Gastrocnemius medialis (tissue), 4 donors: ENCODE measurements around the gene NBPF1.
"Not testable (repeated sequence)": the region's sequence is repeated elsewhere in the genome, so short reads cannot be mapped to it uniquely, and the experiment has no call there.

Experiments used
- CTCF ChIP-seq, 5 experiments: fragments of 450-650 bp in 3 of 5; fragments of 200-600 bp in 2 of 5; sonication (generic) in 2 of 5; IDR thresholded peaks in 4 of 5; conservative IDR thresholded peaks in 1 of 5; 1 replicate in 4 of 5; 2 replicates in 1 of 5; pipeline ENCODE4 v1.5.1; 2016 to 2019; ENCODE audit warnings: antibody characterized with exemption in 5 of 5, mild to moderate bottlenecking in 3 of 5, moderate library complexity in 3 of 5
- POLR2A ChIP-seq, 2 donors: fragments of 450-650 bp; IDR thresholded peaks; one replicate each; pipeline ENCODE4 v1.6.1; 2017; ENCODE audit warnings: antibody characterized with exemption in 2 of 2, mild to moderate bottlenecking in 2 of 2, moderate library complexity in 2 of 2

DNA sequence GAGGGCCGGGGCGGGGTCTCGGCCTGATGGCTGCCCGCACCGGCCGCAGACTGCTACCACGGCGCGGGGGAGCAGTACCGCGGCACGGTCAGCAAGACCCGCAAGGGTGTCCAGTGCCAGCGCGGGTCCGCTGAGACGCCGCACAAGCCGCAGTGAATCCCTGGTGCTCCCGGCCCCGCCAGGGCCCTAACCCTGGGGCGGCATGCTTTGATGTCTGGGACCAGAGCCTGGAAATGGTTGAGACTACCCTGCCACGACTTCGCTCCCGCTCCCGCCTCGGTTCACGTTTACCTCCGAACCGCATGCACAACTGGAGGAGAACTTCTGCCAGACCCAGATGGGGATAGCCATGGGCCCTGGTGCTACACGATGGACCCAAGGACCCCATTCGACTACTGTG lies 34.9 kb upstream of the NBPF1 start:
- TF ChIP-seq CTCF (IDR thresholded peaks at IDR 0.05 in 4 of 5, conservative IDR thresholded peaks at IDR 0.05 in 1 of 5); POLR2A (IDR thresholded peaks at IDR 0.05): not testable (repeated sequence)
